OCI-LY7 (cell line): ENCODE data around the gene FARP2. TPM values are rescaled to one million over a fixed set of nuclear protein-coding genes. Genes with fewer than 3 reads are reported as not detected.

Source experiments
- BruUV-seq: library from RNA; stranded (reverse); fragments of 400-500 nt; replicated peaks from 2 replicates; lab custom pipeline; 2021; lab: Mats Ljungman, UMichigan
- CTCF ChIA-PET: fragments of 300-600 bp; sonication (Branson Sonifier 250); formaldehyde crosslinking; loops from one replicate; lab custom pipeline; 2022; ENCODE audit warnings: antibody characterized with exemption; ENCODE audit not compliant: unreplicated experiment; lab: Charles Lee
- POLR2A ChIA-PET: fragments of 300-600 bp; sonication (Branson Sonifier 250); formaldehyde crosslinking; loops from one replicate; lab custom pipeline; 2022; ENCODE audit warnings: antibody characterized with exemption; lab: Charles Lee
- DNase-seq: peaks from one replicate; pipeline ENCODE4 v3.0.0-alpha.2; 2015; ENCODE audit warnings: low spot score
- H2AFZ ChIP-seq: fragments of 200-600 bp; sonication (generic), shearing (Covaris generic); 2 replicates; pipeline ENCODE4 v1.6.1; 2014; ENCODE audit warnings: mild to moderate bottlenecking, antibody characterized with exemption, low read length, moderate library complexity
- H3K27ac ChIP-seq: fragments of 200-600 bp; sonication (generic); 2 replicates; pipeline ENCODE4 v1.5.1; 2014; ENCODE audit warnings: mixed run types, low read depth, mild to moderate bottlenecking, moderate library complexity, low read length, inconsistent platforms; ENCODE audit not compliant: poor library complexity, severe bottlenecking
- H3K36me3 ChIP-seq: fragments of 200-600 bp; sonication (generic); 2 replicates; pipeline ENCODE4 v1.6.1; 2014; ENCODE audit warnings: mild to moderate bottlenecking, antibody characterized with exemption, low read length, moderate library complexity, mixed read lengths; ENCODE audit not compliant: insufficient read depth
- H3K4me1 ChIP-seq: fragments of 200-600 bp; sonication (generic); 2 replicates; pipeline ENCODE4 v1.5.1; 2014; ENCODE audit warnings: mild to moderate bottlenecking, low read length; ENCODE audit not compliant: insufficient read depth, poor library complexity, severe bottlenecking
- H3K4me2 ChIP-seq: fragments of 200-600 bp; sonication (generic); 2 replicates; pipeline ENCODE4 v1.6.1; 2014; ENCODE audit warnings: mild to moderate bottlenecking, low read length
- H3K4me3 ChIP-seq: fragments of 200-600 bp; sonication (generic); 2 replicates; pipeline ENCODE4 v1.5.1; 2014; ENCODE audit warnings: mild to moderate bottlenecking, low read depth, low read length; ENCODE audit not compliant: poor library complexity, severe bottlenecking
- H3K79me2 ChIP-seq: fragments of 200-600 bp; sonication (generic); 2 replicates; pipeline ENCODE4 v1.6.1; 2016; ENCODE audit warnings: low read depth, mild to moderate bottlenecking, low read length, moderate library complexity, mixed read lengths; ENCODE audit not compliant: insufficient read depth
- H3K9me2 ChIP-seq: fragments of 200-600 bp; sonication (generic); 2 replicates; pipeline ENCODE4 v1.6.1; 2016; ENCODE audit warnings: mild to moderate bottlenecking, low read length, mixed read lengths; ENCODE audit not compliant: insufficient read depth
- H3K9me3 ChIP-seq: fragments of 200-600 bp; sonication (generic); 2 replicates; pipeline ENCODE4 v1.6.1; 2014; ENCODE audit warnings: mild to moderate bottlenecking, mixed run types, low read length, mixed read lengths
- H4K20me1 ChIP-seq: fragments of 200-600 bp; sonication (generic); 2 replicates; pipeline ENCODE4 v1.6.1; 2014; ENCODE audit warnings: mild to moderate bottlenecking, antibody characterized with exemption, low read length, moderate library complexity, mixed read lengths; ENCODE audit not compliant: insufficient read depth
- EZH2phosphoT487 ChIP-seq: fragments of 200-600 bp; sonication (generic); IDR thresholded peaks from 2 replicates; pipeline ENCODE4 v1.6.1; 2018; ENCODE audit warnings: low read depth, borderline replicate concordance, mild to moderate bottlenecking, mixed run types, antibody characterized with exemption, low read length, moderate library complexity, mixed read lengths
- intact Hi-C: fragments of 100-400 bp; cut with micrococcal nuclease; formaldehyde crosslinking; loops from one replicate; pipeline ENCODE4 v1.10.0; 2022; ENCODE audit not compliant: unreplicated experiment
- total RNA-seq, 2 experiments: library from RNA; depleted of rRNA in 1 of 2; stranded (reverse); fragments of >200 nt in 1 of 2; shearing (Covaris generic) in 1 of 2; gene quantifications; 2 replicates each; pipeline ENCODE4 v1.2.3, GENCODE V29; 2014 to 2022
- TF ChIP-seq, protein P1 (sequence below): fragments of 200-600 bp; sonication (generic); conservative IDR thresholded peaks from 2 replicates; pipeline ENCODE4 v1.5.1; 2014; ENCODE audit warnings: mild to moderate bottlenecking, antibody characterized with exemption, low read length, moderate library complexity, mixed read lengths

The FARP2 gene
- total RNA-seq, 2 experiments from 2014 or later: 33.6 to 52.7 TPM

DNA sequence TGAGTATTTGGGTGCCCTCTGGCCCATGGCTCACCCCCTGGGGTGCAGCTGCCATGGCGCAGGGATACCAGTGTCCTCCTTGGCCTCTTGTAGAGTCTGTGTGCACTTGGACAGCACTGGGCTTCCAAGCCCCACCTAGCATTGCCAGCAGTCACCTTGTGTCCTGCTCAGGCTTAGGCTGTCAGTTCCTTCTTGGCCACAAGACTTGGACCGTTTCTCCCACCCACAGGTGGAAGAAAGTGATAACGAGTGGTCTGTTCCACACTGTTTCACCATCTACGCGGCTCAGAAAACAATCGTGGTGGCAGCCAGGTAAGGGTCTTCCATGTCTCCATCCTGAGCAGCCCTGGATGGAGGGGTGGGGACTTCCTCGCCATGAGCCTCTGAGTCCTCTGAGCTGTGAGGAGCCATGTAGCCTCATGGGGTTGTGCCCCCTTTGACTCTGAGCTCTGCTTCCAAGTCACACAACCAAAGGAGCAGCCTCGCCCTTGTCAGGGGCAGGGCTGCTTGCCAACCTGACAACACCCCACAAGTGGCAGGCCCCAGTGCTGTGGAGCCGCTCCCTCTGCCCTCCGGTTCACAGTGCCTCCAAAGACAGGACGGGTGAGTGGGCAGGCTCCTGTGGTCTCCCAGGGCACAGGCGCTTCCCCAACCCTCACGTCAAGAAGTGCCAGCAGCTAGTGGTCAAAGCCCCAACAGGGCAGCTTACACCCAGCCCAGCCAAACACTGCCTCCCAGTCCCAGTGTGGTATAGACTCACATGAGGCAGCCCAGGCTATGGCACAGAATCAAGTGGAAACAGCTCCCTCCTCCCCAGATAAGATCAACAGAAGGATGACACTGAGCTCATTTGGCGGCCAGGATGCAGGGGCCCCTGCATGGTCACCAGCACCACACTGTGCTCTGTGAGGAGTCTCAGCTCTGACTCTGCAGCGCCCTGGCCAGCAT is 133.9 kb downstream of the FARP2 start:
- Histone ChIP-seq H3K27ac (no peak overlapping the region), H2AFZ (no peak overlapping the region), H3K4me2 (no peak overlapping the region), H3K9me3 (no peaks in the 10 kb centered on the region), H3K9me2 (no peaks in the 10 kb centered on the region), H3K4me3 (no peak overlapping the region), H4K20me1 (no peaks in the 10 kb centered on the region), H3K79me2 (no peaks in the 10 kb centered on the region), H3K4me1 (no peaks in the 10 kb centered on the region), H3K36me3 (peaks cover 6% of the 10 kb centered on the region)
- CTCF ChIA-PET: no interaction called here
- BruUV-seq: no TSS peak
- no peak for DNase-seq
- POLR2A ChIA-PET: no interaction called here
- TF ChIP-seq EZH2phosphoT487: no peak
- intact Hi-C loops: no loop called here

DNA sequence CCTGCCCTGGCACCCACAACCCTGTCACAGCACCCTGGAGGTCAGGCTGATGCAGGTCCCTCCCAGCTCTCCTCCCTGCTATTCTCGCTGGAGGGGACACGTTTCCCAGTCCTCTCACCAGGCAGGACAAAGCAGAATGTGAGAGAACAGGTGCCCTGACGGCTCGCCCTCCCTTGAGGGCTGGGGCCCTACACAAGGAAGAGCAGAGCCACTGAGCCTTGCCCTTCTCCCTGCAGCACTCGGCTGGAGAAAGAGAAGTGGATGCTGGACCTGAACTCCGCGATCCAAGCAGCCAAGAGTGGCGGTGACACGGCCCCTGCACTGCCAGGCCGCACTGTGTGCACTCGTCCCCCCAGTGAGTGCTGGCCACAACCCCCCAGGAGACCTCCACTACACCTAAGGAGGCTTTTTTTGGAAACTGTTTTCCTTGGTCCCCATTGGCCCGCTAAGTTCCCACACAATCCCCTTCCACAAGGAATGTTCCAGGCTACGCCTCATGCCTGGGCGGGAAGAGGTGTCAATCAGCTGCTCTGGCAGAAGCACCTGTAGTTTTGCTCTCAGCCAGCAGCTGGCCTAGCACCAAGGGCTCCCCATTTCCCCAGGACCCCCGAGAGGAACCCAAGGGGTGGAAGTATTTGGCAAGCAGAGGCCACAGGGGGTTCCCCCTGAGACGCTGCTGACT is 134.9 kb downstream of the FARP2 start:
- no peaks in the 10 kb centered on the region for H3K4me1 ChIP-seq
- POLR2A ChIA-PET: no interaction called here
- no peaks in the 10 kb centered on the region for H3K79me2 ChIP-seq
- CTCF ChIA-PET: no interaction called here
- H4K20me1 ChIP-seq: no peaks in the 10 kb centered on the region
- H3K9me3 ChIP-seq: no peaks in the 10 kb centered on the region
- no peak overlapping the region for H3K27ac ChIP-seq
- DNase-seq: no peak
- TF ChIP-seq, protein P1, sequence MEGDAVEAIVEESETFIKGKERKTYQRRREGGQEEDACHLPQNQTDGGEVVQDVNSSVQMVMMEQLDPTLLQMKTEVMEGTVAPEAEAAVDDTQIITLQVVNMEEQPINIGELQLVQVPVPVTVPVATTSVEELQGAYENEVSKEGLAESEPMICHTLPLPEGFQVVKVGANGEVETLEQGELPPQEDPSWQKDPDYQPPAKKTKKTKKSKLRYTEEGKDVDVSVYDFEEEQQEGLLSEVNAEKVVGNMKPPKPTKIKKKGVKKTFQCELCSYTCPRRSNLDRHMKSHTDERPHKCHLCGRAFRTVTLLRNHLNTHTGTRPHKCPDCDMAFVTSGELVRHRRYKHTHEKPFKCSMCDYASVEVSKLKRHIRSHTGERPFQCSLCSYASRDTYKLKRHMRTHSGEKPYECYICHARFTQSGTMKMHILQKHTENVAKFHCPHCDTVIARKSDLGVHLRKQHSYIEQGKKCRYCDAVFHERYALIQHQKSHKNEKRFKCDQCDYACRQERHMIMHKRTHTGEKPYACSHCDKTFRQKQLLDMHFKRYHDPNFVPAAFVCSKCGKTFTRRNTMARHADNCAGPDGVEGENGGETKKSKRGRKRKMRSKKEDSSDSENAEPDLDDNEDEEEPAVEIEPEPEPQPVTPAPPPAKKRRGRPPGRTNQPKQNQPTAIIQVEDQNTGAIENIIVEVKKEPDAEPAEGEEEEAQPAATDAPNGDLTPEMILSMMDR: no peak
- no peak for TF ChIP-seq EZH2phosphoT487
- H3K4me2 ChIP-seq: no peak overlapping the region
- H3K9me2 ChIP-seq: no peaks in the 10 kb centered on the region
- intact Hi-C loops: no loop called here
- peaks cover 11% of the 10 kb centered on the region for H3K36me3 ChIP-seq
- no peak overlapping the region for H2AFZ ChIP-seq
- no TSS peak for BruUV-seq
- H3K4me3 ChIP-seq: no peak overlapping the region

DNA sequence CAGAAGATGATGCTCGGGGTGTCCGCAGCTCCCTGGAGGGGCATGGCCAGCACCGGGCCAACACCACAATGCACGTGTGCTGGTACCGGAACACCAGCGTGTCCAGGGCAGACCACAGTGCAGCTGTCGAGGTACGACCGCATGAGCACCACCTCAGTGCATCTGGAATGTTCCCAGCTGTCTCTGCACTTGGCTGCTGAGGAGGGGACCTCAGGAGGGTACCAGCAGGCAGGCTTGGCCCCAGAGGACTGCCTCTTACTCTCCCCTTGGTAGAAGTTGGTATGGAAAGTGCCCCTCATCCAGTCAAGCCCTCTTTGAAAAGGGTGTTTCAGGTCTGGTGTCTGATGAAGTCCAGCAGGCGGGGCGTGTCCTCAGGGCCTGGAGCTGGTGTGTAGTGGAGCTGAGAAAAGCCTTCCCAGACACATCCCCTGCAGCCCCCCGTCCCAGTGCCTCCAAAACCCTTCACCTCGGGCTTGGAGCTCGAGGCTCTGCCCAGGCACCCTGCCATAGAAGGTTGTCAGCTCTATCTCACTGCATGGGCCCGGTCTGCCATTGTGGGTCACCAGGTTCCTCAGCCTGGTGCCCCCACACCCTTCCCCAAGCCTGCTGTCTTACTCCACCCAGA is 135.6 kb downstream of the FARP2 start:
- no peaks in the 10 kb centered on the region for H4K20me1 ChIP-seq
- DNase-seq: no peak
- peaks cover 16% of the 10 kb centered on the region for H3K36me3 ChIP-seq
- TF ChIP-seq, protein P1: no peak
- TF ChIP-seq EZH2phosphoT487: no peak
- H3K4me2 ChIP-seq: no peak overlapping the region
- no peak overlapping the region for H2AFZ ChIP-seq
- ChIA-PET CTCF (no interaction called here), POLR2A (interaction anchor here (0.6 kb wide), 1 partner anchor 20 kb away, joined by 3 read pairs; no protein-coding TSS in a partner anchor)
- no TSS peak for BruUV-seq
- H3K4me1 ChIP-seq: no peaks in the 10 kb centered on the region
- H3K4me3 ChIP-seq: no peak overlapping the region
- no peak overlapping the region for H3K27ac ChIP-seq
- no peaks in the 10 kb centered on the region for H3K9me3 ChIP-seq
- no peaks in the 10 kb centered on the region for H3K79me2 ChIP-seq
- intact Hi-C loops: no loop called here
- no peaks in the 10 kb centered on the region for H3K9me2 ChIP-seq
